Activated naive CD8-positive, alpha-beta T cell (primary cell): ENCODE data around the gene SNX7.

Experiments used
- H3K27ac Mint-ChIP-seq: one replicate; pipeline ENCODE4 v1.8.0; 2021; ENCODE audit warnings: mixed read lengths
- H3K27me3 Mint-ChIP-seq: one replicate; pipeline ENCODE4 v1.8.0; 2021; ENCODE audit warnings: mixed read lengths
- H3K36me3 Mint-ChIP-seq: one replicate; pipeline ENCODE4 v1.8.0; 2021; ENCODE audit warnings: mixed read lengths
- H3K4me1 Mint-ChIP-seq: one replicate; pipeline ENCODE4 v1.8.0; 2021; ENCODE audit warnings: low read depth, mixed read lengths
- H3K4me3 Mint-ChIP-seq: one replicate; pipeline ENCODE4 v1.8.0; 2021; ENCODE audit warnings: mild to moderate bottlenecking, mixed read lengths
- H3K9me3 Mint-ChIP-seq: one replicate; pipeline ENCODE4 v1.8.0; 2021; ENCODE audit warnings: low read depth, mixed read lengths

SNX7 gene

DNA sequence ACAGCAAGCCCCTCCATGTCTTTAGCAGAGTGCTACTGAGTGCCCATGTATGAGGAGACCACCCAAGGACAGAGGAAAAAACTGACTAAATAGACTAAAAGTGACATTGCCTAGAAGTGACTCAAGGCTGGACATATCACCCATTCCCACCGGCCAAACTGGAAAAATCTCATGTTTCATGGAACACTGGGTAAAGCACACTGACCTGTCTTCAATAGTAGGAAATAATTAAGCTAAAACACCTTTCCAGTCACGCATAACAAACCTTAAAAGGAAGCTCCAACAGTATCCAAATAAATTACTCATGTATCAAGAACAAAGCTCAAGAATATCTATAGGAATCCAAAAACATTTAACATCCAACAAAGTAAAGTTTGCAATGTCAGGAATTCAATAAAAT, 120.4 kb downstream of the SNX7 start:
- Mint-ChIP-seq H3K36me3 (peaks cover 11% of the 10 kb centered on the region), H3K4me3 (no peak overlapping the region), H3K9me3 (peaks cover 16% of the 10 kb centered on the region), H3K27ac (no peak overlapping the region), H3K4me1 (no peaks in the 10 kb centered on the region), H3K27me3 (peaks cover 3% of the 10 kb centered on the region)

DNA sequence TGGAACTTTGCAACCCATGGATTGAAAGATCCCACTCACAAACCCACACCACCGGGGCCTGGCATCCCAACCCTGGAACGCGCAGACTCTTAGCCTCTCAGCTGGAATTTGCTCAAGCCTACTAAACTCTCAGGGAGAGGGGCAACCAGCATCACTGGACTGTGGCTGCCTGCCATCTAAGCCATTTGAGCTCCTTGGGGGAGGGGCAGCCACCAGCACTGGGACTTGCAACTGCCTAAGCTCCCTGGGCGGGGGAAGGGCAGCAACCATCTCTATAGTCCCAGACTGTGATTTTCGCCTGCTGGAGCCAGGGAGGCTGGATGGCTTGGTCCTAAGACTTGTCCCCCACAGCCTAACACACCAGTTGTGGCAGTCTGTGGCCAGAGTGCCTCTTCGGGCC, 122.3 kb downstream of the SNX7 start:
- Mint-ChIP-seq H3K4me3 (no peak overlapping the region), H3K27ac (no peak overlapping the region), H3K4me1 (no peaks in the 10 kb centered on the region), H3K9me3 (peaks cover 18% of the 10 kb centered on the region), H3K36me3 (peaks cover 11% of the 10 kb centered on the region), H3K27me3 (peaks cover 3% of the 10 kb centered on the region)

DNA sequence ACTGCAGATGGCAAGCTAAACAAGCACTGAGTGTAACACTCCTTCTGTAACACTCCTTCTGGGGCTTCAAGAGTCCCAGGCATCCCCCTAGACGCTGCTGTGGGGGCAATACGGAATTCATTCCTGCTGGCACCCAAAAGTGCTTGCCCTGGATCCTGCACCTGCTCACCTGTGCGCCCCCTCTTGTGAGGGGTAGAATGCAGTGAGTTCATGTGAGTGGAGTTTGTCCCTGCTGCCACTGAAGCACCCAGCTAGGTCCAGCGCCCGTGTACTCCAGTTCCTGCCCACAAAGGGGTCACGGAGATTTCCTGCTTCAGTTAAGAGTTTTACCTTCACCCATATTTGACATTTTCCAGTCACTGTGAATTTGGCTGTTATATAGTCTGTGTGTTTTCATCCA, 130.0 kb downstream of the SNX7 start:
- Mint-ChIP-seq H3K4me3 (no peak overlapping the region), H3K4me1 (peaks cover 9% of the 10 kb centered on the region), H3K27me3 (peaks cover 2% of the 10 kb centered on the region), H3K27ac (no peak overlapping the region), H3K9me3 (peaks cover 6% of the 10 kb centered on the region), H3K36me3 (peaks cover 3% of the 10 kb centered on the region)

DNA sequence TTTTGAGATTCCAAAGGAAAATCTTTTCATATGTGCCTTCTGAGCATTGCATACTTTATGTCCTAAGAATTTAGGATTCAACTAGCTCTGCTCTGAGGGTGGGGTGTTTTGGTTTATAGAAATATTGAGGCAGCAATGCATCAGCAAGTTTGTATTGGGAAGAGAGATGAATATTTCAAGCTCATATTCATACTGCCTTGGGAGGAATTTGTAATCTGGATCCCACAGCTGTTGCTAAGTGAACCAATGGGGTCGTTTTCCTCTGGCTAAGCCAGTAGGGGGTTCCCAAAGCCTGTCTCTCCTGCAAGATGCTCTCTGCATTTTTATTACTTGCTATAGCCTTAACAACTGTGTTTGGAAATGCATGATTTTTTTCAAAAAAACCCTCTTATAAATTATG, 130.6 kb downstream of the SNX7 start:
- Mint-ChIP-seq H3K36me3 (no peaks in the 10 kb centered on the region), H3K4me1 (peaks cover 14% of the 10 kb centered on the region), H3K27me3 (no peaks in the 10 kb centered on the region), H3K4me3 (no peak overlapping the region), H3K9me3 (peaks cover under 1% of the 10 kb centered on the region), H3K27ac (no peak overlapping the region)

DNA sequence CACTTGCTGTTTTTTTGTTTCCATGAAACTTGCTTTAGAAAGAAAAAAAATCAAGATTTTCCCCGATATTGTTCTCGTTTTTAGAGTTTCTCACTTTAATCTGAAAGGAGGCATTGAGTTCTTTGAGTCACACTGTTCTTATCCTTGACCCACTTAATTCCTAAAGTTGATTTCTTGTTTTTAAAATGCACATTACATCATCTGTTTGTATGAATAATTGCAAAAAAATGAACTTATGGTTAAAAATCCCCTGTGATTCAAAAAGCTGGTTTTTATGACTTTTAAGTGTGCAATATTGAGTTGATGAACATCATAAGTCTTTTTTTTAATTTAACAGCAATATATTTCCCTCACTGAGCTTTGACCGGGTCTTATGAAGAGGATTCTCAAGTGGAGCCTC, 131.6 kb downstream of the SNX7 start:
- H3K36me3 Mint-ChIP-seq: no peaks in the 10 kb centered on the region

DNA sequence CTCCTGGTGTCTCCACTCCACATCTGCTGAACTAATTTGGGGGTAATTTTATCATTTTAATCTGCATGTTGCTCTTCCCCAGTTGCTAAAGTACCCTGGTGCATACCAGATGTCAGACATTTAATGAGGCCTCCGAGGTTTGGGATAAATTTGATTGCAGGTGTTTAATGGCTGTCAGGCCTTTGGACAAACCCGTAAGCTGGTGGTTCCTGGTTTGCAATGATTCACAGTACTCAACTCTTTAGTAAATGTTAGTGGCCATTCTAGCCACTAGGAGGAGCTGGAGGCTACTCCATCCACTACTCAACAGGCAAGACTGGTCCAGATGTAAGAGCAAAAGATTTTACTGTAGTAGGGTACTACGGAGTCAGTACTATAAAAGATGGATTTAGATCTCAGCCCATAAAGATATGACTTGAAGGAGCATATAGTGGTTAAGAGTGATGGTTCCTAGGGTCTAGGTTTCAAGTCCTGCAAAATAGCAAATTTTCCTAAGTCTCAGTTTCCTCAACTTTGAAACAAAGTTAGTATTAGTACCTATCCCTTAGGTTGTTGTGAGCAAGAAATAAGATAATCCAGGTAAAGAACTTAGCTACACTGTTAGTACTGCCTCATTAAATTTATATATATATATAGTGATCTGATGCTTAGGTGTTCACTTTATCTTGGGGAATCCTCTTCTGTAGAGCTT, 132.8 kb downstream of the SNX7 start:
- Mint-ChIP-seq H3K27me3 (no peaks in the 10 kb centered on the region), H3K36me3 (no peaks in the 10 kb centered on the region), H3K27ac (no peak overlapping the region), H3K4me1 (peaks cover 29% of the 10 kb centered on the region), H3K9me3 (no peaks in the 10 kb centered on the region), H3K4me3 (no peak overlapping the region)

More for the DNA sequence above, 131.6 kb downstream of the SNX7 start:
- peaks cover 25% of the 10 kb centered on the region for H3K4me1 Mint-ChIP-seq
- no peaks in the 10 kb centered on the region for H3K27me3 Mint-ChIP-seq
- no peaks in the 10 kb centered on the region for H3K9me3 Mint-ChIP-seq
- H3K4me3 Mint-ChIP-seq: no peak overlapping the region
- no peak overlapping the region for H3K27ac Mint-ChIP-seq

DNA sequence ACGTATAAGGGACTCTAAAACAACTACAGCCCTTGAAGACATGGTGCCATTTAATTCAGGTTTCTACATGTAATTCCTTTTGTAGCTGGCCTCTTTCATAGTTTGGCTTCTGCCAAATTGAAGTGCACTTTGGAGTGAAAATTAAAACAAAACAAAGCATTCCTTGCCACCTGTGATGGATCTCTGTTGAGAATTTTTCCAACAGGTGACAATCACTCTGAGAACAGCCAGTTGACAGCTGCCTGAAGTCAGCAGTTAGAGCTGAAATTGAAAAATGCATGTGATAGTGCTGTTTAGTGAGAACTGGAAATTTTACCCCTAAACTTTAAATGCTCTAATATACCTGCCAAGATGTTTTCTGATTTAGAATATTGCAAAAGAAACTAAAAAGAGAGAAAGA, 134.5 kb downstream of the SNX7 start:
- no peak overlapping the region for H3K4me3 Mint-ChIP-seq
- no peaks in the 10 kb centered on the region for H3K36me3 Mint-ChIP-seq
- H3K4me1 Mint-ChIP-seq: peaks cover 30% of the 10 kb centered on the region
- no peaks in the 10 kb centered on the region for H3K27me3 Mint-ChIP-seq
- no peak overlapping the region for H3K27ac Mint-ChIP-seq
- no peaks in the 10 kb centered on the region for H3K9me3 Mint-ChIP-seq

DNA sequence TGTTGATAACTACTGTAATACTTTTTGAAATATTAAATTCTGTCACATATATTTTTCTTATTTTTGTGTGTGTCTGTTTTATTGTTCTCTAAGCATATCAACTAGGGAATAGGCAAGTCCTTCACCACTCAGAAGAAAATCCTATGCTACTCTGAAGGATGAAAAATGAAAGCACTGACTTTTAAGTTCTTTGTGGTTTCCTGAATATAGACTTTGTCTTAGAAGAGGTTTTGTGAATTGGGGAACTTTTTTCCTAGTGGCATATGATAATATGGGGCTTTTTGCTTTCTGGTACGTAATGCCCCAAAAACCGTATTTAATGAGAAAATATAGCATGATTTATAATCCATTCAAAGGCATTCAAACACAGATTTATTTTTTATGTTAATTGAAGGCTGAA, 136.0 kb downstream of the SNX7 start:
- Mint-ChIP-seq H3K9me3 (no peaks in the 10 kb centered on the region), H3K36me3 (no peaks in the 10 kb centered on the region), H3K4me3 (no peak overlapping the region), H3K4me1 (peaks cover 30% of the 10 kb centered on the region), H3K27me3 (no peaks in the 10 kb centered on the region), H3K27ac (no peak overlapping the region)
